ENCODE measurements around the gene GP1BB. TPM values are rescaled to one million over a fixed set of nuclear protein-coding genes. Genes with fewer than 3 reads are reported as not detected.

GP1BB gene
- total RNA-seq, 1 donor from 2014 or later, result 2.4 TPM

DNA sequence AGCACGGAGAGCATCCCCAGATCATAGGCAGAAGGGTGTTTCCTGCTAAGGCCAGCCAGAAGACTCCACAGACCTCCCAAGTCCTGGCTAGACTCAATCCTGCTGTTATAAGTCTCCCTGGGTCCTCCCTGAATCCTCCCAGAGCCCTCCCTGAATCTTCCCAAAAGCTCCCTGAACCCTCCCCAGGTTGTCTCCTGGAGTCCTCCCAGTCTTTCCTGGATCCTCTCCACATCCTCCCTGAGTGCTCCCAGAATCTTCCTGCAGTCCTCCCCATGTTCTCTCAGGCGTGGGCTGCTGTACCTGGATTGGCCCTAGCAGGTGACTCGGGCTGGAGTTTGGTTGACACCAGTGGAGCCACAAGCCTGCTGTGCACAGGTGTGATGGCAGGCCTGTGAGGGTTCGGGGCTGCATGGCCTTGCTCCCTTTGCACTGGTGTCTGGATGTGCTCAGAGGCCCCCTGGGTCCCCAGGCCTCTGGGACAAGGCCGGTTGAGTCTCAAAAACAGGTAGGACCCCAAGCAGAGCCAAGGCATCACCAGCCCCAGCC, 11.6 kb downstream of the GP1BB start:
- Mint-ChIP-seq H3K36me3 (no peaks in the 10 kb centered on the region), H3K27ac (no peak overlapping the region), H3K27me3 (peaks cover 6% of the 10 kb centered on the region), H3K4me1 (ENCODE audit: unreplicated experiment) (no peaks in the 10 kb centered on the region), H3K4me3 (no peak overlapping the region), H3K9me3 (no peaks in the 10 kb centered on the region)
- no peak for DNase-seq (ENCODE audit: extremely low spot score, unreplicated experiment)
- TF ChIP-seq, protein P1, sequence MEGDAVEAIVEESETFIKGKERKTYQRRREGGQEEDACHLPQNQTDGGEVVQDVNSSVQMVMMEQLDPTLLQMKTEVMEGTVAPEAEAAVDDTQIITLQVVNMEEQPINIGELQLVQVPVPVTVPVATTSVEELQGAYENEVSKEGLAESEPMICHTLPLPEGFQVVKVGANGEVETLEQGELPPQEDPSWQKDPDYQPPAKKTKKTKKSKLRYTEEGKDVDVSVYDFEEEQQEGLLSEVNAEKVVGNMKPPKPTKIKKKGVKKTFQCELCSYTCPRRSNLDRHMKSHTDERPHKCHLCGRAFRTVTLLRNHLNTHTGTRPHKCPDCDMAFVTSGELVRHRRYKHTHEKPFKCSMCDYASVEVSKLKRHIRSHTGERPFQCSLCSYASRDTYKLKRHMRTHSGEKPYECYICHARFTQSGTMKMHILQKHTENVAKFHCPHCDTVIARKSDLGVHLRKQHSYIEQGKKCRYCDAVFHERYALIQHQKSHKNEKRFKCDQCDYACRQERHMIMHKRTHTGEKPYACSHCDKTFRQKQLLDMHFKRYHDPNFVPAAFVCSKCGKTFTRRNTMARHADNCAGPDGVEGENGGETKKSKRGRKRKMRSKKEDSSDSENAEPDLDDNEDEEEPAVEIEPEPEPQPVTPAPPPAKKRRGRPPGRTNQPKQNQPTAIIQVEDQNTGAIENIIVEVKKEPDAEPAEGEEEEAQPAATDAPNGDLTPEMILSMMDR (conservative IDR thresholded peaks at IDR 0.05), result no peak

DNA sequence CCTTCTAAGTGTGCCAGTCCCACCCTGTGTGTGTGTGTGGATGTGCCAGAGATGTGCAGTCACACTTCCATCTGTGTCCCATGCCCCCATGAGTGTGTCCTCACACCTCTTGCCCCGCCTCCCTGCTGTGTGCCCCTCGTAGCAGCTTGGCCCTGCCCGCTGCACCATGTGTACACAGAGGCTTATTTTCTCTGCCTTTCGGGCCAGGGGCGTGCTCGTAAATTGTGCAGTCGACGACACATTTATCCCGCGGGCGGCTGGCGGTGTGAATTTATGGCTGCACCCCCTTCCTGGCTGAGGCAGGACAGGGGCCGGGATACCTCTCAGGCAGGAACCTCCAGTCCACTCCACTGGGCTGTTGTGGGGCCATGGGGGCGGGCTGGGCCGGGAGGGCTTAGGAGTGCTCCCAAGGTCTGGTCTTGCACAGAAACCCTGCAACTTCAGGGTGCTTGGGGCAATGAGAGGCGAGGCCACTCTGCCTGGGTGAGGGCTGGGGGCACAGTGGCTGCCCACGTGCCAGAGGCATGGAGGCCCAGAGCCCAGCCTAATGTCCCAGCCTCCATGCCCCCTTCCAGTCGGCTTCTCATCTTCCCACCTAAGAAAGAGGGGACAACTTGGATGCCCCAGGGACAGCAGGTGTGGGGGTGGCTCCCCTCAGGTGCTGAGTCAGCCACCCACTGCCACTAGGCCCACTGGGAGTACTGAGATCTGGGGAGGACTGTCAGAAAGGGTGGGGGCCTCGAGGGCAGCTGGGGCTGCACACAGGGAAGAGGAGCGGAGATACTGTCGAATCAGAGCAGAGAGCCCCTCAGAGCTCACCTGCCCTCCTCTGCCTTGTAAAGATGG, 12.5 kb downstream of the GP1BB start:
- TF ChIP-seq, protein P1 (conservative IDR thresholded peaks at IDR 0.05), result no peak
- Mint-ChIP-seq H3K27me3 (no peaks in the 10 kb centered on the region), H3K4me3 (no peak overlapping the region), H3K27ac (no peak overlapping the region), H3K36me3 (no peaks in the 10 kb centered on the region), H3K9me3 (no peaks in the 10 kb centered on the region), H3K4me1 (ENCODE audit: unreplicated experiment) (no peaks in the 10 kb centered on the region)
- no peak for DNase-seq (ENCODE audit: extremely low spot score, unreplicated experiment)

DNA sequence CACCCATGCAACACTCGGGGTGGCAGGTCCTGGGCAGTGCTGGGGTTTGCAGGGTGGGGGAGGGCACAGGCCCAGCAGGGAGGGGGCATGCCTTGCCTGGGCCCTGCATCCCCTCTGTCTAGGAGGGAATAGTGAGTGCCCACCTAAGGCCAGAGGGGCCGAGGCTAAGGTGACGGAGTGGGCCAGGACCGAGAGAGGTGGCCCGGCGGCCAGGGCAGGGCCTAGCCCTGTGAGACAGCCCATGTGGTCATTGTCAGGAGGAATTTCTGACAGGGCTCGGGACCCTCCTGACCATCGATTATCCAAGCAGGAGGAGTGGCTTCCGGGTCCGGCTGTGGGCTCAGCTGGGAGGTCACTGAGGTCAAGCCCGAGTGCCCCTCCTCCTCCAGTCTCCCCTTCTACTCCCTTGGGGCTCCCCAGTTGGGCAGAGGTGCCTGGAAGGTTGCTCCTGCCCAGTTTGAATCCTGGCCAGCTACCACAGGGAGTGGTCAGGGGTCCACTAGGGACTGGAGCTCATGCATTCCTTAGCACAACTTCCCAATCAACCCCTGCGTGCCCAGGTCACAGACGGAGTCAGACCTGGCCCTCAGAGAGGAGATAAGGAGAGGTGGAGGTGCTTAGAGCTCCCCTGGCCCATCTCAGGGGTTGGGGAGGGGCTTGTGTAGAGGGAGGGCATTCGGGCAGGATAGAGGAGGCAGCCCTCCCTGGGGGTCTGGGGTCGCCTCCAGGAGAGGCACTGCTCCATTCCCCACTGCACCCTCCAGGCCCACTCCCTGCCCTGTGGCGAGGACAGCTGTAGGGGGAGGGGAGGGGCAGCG, 14.7 kb downstream of the GP1BB start:
- TF ChIP-seq, protein P1 (conservative IDR thresholded peaks at IDR 0.05), result no peak
- no peak for DNase-seq (ENCODE audit: extremely low spot score, unreplicated experiment)
- no peaks in the 10 kb centered on the region for H3K9me3 Mint-ChIP-seq
- H3K36me3 Mint-ChIP-seq, result no peaks in the 10 kb centered on the region
- H3K4me1 Mint-ChIP-seq (ENCODE audit: unreplicated experiment), result no peaks in the 10 kb centered on the region
- no peak overlapping the region for H3K4me3 Mint-ChIP-seq
- no peaks in the 10 kb centered on the region for H3K27me3 Mint-ChIP-seq
- no peak overlapping the region for H3K27ac Mint-ChIP-seq

DNA sequence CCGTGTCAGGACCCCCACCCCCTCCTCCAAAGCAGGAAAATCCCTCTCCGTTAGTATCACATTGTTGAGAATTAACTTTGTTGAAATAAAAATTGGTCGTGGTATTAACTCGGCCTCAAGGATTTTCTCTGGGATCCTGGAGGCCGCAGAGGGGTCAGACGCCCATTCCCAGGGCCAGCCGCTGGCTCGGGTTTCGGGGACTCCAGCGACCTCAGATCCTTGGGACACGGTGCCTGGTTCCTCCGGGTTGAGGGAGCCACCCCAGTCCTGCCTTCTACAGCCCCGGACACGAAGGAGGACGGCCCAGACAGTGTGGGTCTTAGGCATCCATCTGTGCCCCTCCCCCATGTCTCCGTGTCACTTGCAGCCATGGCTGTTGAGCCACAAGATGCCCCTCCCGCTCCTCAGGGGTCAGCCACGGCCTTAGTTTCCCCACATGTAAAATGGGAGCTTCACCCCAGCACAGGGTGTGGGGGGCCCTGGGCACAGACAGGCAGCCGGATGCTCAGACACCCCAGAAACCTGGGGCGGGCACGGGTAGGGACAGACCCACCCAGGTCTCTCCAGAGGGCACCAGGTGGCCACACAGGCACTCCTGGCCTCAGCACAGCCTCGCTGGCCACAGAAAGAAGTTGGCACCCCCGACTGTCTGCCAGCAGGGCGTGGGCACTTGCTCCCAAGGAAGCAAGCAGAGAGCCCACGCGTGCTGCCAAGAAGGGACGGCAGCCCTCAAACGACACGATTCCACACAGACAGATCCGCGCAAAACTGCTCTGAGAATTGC, 15.5 kb downstream of the GP1BB start:
- Mint-ChIP-seq H3K36me3 (no peaks in the 10 kb centered on the region), H3K4me1 (ENCODE audit: unreplicated experiment) (no peaks in the 10 kb centered on the region), H3K4me3 (no peak overlapping the region), H3K9me3 (no peaks in the 10 kb centered on the region), H3K27ac (no peak overlapping the region), H3K27me3 (no peaks in the 10 kb centered on the region)
- TF ChIP-seq, protein P1 (conservative IDR thresholded peaks at IDR 0.05), result no peak
- DNase-seq (ENCODE audit: extremely low spot score, unreplicated experiment), result no peak

DNA sequence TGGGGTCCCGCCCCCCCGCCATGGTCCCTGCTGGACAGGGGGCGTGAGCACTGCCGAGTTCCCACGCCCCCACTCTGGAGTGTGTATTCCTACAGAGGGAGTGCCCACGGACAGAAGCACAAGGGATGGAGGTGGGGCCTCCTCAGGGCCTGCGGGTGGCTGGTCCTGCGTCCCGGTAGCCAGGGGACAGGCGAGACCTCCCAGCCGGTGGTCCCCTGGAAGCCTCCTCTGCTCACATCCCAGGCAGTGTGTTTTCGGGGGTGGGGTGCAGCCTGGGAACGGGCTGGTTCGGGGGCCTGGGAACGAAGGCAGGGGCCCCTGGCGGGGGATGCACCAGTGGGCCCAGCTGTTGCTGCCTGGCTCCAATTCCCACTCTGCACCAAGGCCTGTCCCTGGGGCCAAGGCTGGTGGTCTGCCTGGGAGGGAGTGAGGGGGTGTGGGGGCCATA, 16.1 kb downstream of the GP1BB start:
- H3K27ac Mint-ChIP-seq, result no peak overlapping the region
- no peaks in the 10 kb centered on the region for H3K27me3 Mint-ChIP-seq
- no peaks in the 10 kb centered on the region for H3K4me1 Mint-ChIP-seq (ENCODE audit: unreplicated experiment)
- H3K36me3 Mint-ChIP-seq, result no peaks in the 10 kb centered on the region
- no peaks in the 10 kb centered on the region for H3K9me3 Mint-ChIP-seq
- DNase-seq (ENCODE audit: extremely low spot score, unreplicated experiment), result no peak
- H3K4me3 Mint-ChIP-seq, result no peak overlapping the region
- TF ChIP-seq, protein P1 (conservative IDR thresholded peaks at IDR 0.05), result no peak

Data from type B pancreatic cell (in vitro differentiated cells).